Peyer's patch (tissue), 4 donors: Measurements from ENCODE around the gene BLVRB.

Experiments
- POLR2A ChIP-seq, 2 donors: fragments of 450-650 bp; IDR thresholded peaks; one replicate each; pipeline ENCODE4 v1.5.1; 2017; ENCODE audit warnings: antibody characterized with exemption in 2 of 2, mild to moderate bottlenecking in 2 of 2, moderate library complexity in 2 of 2
- TF ChIP-seq, protein P1 (sequence below), 6 experiments: fragments of 450-650 bp in 4 of 6; fragments of 200-600 bp in 2 of 6; sonication (generic) in 1 of 6; IDR thresholded peaks; one replicate each; pipeline ENCODE4 v1.5.1; 2017 to 2019; ENCODE audit warnings: antibody characterized with exemption in 6 of 6, mild to moderate bottlenecking in 3 of 6, moderate library complexity in 1 of 6

DNA sequence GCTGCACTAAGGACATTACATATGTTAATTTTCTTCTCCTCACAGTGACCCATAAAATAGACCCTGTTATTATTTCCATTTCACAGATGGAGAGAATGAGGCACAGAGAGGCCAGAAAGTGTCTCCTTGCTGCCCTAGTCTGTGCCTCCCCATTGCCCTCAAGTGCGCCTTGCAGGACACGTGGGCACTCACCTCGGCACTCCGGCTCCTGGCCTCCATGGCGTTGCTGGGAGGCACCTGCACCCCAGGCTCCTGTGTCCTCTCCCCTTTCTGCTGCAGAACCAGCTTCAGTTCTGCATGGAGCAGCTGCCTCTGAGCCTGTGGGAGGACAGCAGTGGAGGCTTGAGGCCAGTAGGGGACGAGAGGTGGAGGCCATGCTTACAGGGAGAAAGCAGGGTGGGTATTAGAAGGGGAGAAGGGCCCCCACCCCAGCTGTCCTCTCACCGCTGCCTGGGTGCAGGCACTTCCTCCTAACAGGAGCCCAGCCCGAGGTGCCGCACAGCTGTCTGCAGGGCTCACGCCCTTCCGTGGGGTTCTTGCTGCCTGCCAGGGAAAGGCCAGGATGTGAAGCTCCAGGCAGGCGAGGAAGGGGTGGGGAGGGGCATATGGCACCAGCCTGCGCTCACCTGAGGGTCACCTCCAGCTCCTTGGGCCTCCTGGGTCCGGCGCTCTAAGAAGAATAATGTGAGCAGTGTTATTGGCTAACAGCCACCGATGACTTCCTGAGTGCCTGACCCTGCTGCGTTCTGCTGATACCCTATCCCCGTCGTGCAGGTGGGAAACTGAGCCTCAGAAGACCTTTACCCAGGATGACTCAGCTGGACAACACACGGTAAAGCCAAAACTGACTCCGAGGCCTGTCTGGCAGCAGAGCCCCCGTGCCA is 57.6 kb downstream of the BLVRB start:
- TF ChIP-seq, protein P1, sequence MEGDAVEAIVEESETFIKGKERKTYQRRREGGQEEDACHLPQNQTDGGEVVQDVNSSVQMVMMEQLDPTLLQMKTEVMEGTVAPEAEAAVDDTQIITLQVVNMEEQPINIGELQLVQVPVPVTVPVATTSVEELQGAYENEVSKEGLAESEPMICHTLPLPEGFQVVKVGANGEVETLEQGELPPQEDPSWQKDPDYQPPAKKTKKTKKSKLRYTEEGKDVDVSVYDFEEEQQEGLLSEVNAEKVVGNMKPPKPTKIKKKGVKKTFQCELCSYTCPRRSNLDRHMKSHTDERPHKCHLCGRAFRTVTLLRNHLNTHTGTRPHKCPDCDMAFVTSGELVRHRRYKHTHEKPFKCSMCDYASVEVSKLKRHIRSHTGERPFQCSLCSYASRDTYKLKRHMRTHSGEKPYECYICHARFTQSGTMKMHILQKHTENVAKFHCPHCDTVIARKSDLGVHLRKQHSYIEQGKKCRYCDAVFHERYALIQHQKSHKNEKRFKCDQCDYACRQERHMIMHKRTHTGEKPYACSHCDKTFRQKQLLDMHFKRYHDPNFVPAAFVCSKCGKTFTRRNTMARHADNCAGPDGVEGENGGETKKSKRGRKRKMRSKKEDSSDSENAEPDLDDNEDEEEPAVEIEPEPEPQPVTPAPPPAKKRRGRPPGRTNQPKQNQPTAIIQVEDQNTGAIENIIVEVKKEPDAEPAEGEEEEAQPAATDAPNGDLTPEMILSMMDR (IDR thresholded peaks at IDR 0.05) = no peak
- TF ChIP-seq POLR2A (IDR thresholded peaks at IDR 0.05) = no peak
